ENCODE measurements around the gene AGAP1. TPM values are rescaled to one million over a fixed set of nuclear protein-coding genes. Genes with fewer than 3 reads are reported as not detected.

The AGAP1 gene
- total RNA-seq, 2 donors from 2014 or later, result 32.8 to 34.7 TPM

GRCh38 chr2:235937087-235937486 lies 443.2 kb downstream of the AGAP1 start:
- H3K36me3 ChIP-seq (ENCODE audit: control insufficient read depth, insufficient read depth, low read length), result peaks cover 9% of the 10 kb centered on the region
- H3K4me1 ChIP-seq (ENCODE audit: control insufficient read depth, insufficient read depth, low read length), result no peaks in the 10 kb centered on the region
- H3K9me3 ChIP-seq (ENCODE audit: control insufficient read depth, low read length), result peaks cover 11% of the 10 kb centered on the region
- H3K4me3 ChIP-seq (ENCODE audit: low read length), result no peak overlapping the region
- 91 to 100% methylated on average over 1 to 10 of the region's 10 CpGs for WGBS, 2 experiments (ENCODE audit: insufficient coverage in 1 of 2, insufficient read length in 1 of 2)
- no peaks in the 10 kb centered on the region for H3K27me3 Mint-ChIP-seq (ENCODE audit: insufficient read depth)
- H3K27ac Mint-ChIP-seq, result no peak overlapping the region
- H3K4me3 Mint-ChIP-seq, result no peak overlapping the region
- DNase-seq, result peak; percentile 28
- H3K9me3 Mint-ChIP-seq, result peaks cover 1% of the 10 kb centered on the region
- H3K27ac ChIP-seq (ENCODE audit: low read depth, low read length), result peak overlapping the region; percentile 49
- no peaks in the 10 kb centered on the region for H3K27me3 ChIP-seq (ENCODE audit: control insufficient read depth, insufficient read depth, low read length, poor library complexity, severe bottlenecking)
- no peak overlapping the region for H3K9ac ChIP-seq (ENCODE audit: extremely low read depth, low read length, poor library complexity, severe bottlenecking)
- no peaks in the 10 kb centered on the region for H3K4me1 Mint-ChIP-seq
- TF ChIP-seq, protein P1, sequence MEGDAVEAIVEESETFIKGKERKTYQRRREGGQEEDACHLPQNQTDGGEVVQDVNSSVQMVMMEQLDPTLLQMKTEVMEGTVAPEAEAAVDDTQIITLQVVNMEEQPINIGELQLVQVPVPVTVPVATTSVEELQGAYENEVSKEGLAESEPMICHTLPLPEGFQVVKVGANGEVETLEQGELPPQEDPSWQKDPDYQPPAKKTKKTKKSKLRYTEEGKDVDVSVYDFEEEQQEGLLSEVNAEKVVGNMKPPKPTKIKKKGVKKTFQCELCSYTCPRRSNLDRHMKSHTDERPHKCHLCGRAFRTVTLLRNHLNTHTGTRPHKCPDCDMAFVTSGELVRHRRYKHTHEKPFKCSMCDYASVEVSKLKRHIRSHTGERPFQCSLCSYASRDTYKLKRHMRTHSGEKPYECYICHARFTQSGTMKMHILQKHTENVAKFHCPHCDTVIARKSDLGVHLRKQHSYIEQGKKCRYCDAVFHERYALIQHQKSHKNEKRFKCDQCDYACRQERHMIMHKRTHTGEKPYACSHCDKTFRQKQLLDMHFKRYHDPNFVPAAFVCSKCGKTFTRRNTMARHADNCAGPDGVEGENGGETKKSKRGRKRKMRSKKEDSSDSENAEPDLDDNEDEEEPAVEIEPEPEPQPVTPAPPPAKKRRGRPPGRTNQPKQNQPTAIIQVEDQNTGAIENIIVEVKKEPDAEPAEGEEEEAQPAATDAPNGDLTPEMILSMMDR (conservative IDR thresholded peaks at IDR 0.05), result no peak
- H3K36me3 Mint-ChIP-seq (ENCODE audit: low read depth), result peaks cover 24% of the 10 kb centered on the region

GRCh38 chr2:235937526-235937925 lies 443.7 kb downstream of the AGAP1 start:
- no peak overlapping the region for H3K27ac Mint-ChIP-seq
- H3K4me3 Mint-ChIP-seq, result no peak overlapping the region
- H3K27me3 Mint-ChIP-seq (ENCODE audit: insufficient read depth), result no peaks in the 10 kb centered on the region
- no peaks in the 10 kb centered on the region for H3K27me3 ChIP-seq (ENCODE audit: control insufficient read depth, insufficient read depth, low read length, poor library complexity, severe bottlenecking)
- peaks cover 11% of the 10 kb centered on the region for H3K9me3 ChIP-seq (ENCODE audit: control insufficient read depth, low read length)
- TF ChIP-seq, protein P1 (conservative IDR thresholded peaks at IDR 0.05), result no peak
- H3K9ac ChIP-seq (ENCODE audit: extremely low read depth, low read length, poor library complexity, severe bottlenecking), result no peak overlapping the region
- DNase-seq, result no peak
- WGBS, 2 experiments (ENCODE audit: insufficient coverage in 1 of 2, insufficient read length in 1 of 2), result 93 to 100% methylated on average over 4 to 12 of the region's 12 CpGs
- H3K4me1 ChIP-seq (ENCODE audit: control insufficient read depth, insufficient read depth, low read length), result no peaks in the 10 kb centered on the region
- H3K36me3 ChIP-seq (ENCODE audit: control insufficient read depth, insufficient read depth, low read length), result peaks cover 7% of the 10 kb centered on the region
- no peaks in the 10 kb centered on the region for H3K4me1 Mint-ChIP-seq
- no peak overlapping the region for H3K4me3 ChIP-seq (ENCODE audit: low read length)
- peaks cover 1% of the 10 kb centered on the region for H3K9me3 Mint-ChIP-seq
- peaks cover 24% of the 10 kb centered on the region for H3K36me3 Mint-ChIP-seq (ENCODE audit: low read depth)
- H3K27ac ChIP-seq (ENCODE audit: low read depth, low read length), result peak overlapping the region; percentile 49

DNA sequence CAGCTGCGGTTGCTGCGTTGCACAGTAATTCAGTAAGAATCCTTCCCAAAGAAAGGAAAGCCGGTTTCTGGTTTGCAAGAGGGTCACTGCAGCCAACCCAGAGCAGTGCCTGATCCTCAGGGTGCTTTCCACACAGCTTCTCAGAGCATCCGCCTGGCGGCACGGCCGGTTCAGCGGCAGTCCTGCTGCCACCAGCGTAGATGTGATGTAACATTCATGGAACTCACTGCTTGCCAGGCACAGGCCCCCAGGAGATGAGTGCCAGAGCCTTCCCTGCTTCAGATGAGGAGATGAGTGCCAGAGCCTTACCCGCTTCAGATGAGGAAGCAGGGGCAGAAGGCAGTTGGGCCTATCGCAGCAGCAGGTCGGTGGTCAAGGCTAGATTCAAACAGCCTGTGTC lies 444.1 kb downstream of the AGAP1 start:
- Mint-ChIP-seq H3K4me1 (no peaks in the 10 kb centered on the region), H3K9me3 (peaks cover 1% of the 10 kb centered on the region), H3K27ac (no peak overlapping the region), H3K36me3 (ENCODE audit: low read depth) (peaks cover 24% of the 10 kb centered on the region), H3K27me3 (ENCODE audit: insufficient read depth) (no peaks in the 10 kb centered on the region), H3K4me3 (no peak overlapping the region)
- no peak for DNase-seq
- Histone ChIP-seq H3K27me3 (ENCODE audit: control insufficient read depth, insufficient read depth, low read length, poor library complexity, severe bottlenecking) (no peaks in the 10 kb centered on the region), H3K9me3 (ENCODE audit: control insufficient read depth, low read length) (peaks cover 11% of the 10 kb centered on the region), H3K4me1 (ENCODE audit: control insufficient read depth, insufficient read depth, low read length) (no peaks in the 10 kb centered on the region), H3K9ac (ENCODE audit: extremely low read depth, low read length, poor library complexity, severe bottlenecking) (no peak overlapping the region), H3K36me3 (ENCODE audit: control insufficient read depth, insufficient read depth, low read length) (peaks cover 7% of the 10 kb centered on the region), H3K27ac (ENCODE audit: low read depth, low read length) (no peak overlapping the region), H3K4me3 (ENCODE audit: low read length) (no peak overlapping the region)
- WGBS, 2 experiments (ENCODE audit: insufficient coverage in 1 of 2, insufficient read length in 1 of 2), result 80% methylated on average over 12 of the region's 12 CpGs
- TF ChIP-seq, protein P1 (conservative IDR thresholded peaks at IDR 0.05), result no peak

Measured in endodermal cell (in vitro differentiated cells).